PC-3 (cell line): ENCODE measurements around the gene RING1.

Experiments used
- EZH2 ChIP-seq: fragments of 300-600 bp; sonication (generic); IDR thresholded peaks from one replicate; pipeline ENCODE4 v1.6.1; 2017; ENCODE audit warnings: antibody characterized with exemption, mild to moderate bottlenecking, low read length; ENCODE audit not compliant: unreplicated experiment
- EZH2phosphoT487 ChIP-seq: fragments of 300-600 bp; sonication (generic); IDR thresholded peaks from 2 replicates; pipeline ENCODE4 v1.6.1; 2018; ENCODE audit warnings: mild to moderate bottlenecking, antibody characterized with exemption, low read length, borderline replicate concordance
- TF ChIP-seq, protein P1 (sequence below): fragments of 300-600 bp; sonication (generic); conservative IDR thresholded peaks from 2 replicates; pipeline ENCODE4 v1.5.1; 2017; ENCODE audit warnings: antibody characterized with exemption, low read depth, mild to moderate bottlenecking, low read length

DNA sequence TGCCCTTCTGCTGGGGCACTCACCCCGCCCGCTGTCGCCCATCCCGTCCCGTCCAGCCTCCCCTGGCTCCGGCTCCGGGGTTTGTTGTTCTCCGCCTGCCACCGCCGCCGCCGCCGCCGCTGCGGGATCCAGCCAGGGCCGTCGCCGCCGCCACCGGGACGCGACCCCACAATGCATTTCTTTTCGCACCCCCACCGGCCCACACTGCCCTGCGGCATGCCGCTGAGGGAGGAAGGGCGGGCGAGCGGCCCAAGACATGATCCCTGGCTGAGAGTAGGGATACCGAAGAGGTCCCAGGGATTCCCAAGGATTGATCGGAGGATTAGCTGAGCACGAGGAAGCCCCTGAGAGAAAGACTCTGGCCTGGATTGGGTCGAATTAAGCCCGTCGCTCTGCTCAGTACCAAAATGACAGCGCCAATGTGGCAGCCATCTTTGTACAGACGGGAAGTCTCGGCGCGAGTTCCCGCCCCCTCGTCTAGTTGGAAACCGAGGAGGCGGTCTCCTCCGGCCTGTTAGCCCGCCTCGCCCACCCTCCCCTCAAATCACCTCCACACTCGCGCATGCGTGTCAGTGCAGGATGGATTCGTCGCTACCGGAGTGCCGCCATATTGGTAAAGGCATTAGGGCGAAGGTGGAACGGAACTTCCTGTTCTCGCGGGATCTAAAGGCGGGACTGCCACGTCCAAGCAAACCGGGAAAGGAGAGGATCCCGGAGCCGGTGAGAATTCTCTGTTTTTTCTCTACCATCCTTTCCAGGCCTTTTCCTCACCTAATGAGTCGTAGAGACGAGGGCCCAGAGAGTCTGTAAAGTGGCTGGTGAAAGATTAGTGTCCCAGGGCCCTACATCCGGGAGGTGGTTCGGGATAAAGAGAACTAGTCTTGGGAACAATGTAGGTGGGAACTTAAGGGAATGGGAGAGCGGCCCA is 7.8 kb upstream of the RING1 start, which contains the start of the genes RXRB and SLC39A7:
- TF ChIP-seq, protein P1, sequence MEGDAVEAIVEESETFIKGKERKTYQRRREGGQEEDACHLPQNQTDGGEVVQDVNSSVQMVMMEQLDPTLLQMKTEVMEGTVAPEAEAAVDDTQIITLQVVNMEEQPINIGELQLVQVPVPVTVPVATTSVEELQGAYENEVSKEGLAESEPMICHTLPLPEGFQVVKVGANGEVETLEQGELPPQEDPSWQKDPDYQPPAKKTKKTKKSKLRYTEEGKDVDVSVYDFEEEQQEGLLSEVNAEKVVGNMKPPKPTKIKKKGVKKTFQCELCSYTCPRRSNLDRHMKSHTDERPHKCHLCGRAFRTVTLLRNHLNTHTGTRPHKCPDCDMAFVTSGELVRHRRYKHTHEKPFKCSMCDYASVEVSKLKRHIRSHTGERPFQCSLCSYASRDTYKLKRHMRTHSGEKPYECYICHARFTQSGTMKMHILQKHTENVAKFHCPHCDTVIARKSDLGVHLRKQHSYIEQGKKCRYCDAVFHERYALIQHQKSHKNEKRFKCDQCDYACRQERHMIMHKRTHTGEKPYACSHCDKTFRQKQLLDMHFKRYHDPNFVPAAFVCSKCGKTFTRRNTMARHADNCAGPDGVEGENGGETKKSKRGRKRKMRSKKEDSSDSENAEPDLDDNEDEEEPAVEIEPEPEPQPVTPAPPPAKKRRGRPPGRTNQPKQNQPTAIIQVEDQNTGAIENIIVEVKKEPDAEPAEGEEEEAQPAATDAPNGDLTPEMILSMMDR: no peak
- TF ChIP-seq EZH2: no peak
- no peak for TF ChIP-seq EZH2phosphoT487
